GM19351 (cell line): ENCODE data around the gene MTAP.

Experiments
- ATAC-seq: cut with Tn5 transposase; IDR thresholded peaks from one replicate; pipeline ENCODE4 v1.9.1; 2021; ENCODE audit warnings: mild to moderate bottlenecking, moderate library complexity; ENCODE audit not compliant: unreplicated experiment

MTAP gene

DNA sequence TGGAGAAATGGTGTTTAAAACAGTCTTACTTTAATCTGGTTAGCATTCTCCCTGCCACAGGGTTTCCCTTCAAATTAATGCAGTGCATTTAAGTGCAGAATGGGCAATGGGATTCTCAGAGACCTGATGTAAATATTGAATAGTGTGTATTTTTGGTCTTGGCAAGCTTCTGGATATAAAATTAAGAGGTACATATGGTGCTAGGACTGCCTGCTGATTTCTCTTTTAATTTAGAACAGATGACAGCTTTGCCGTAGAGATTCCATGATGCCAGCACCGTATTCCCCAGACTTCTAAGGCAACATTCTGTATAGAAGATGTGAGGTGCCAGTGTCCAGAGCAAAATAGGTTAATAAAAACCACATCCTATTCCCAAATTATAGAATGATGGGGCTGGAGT, 1.9 kb downstream of the MTAP start:
- ATAC-seq = no peak

GRCh38 chr9:21804791-21805190, 2.4 kb downstream of the MTAP start:
- no peak for ATAC-seq

DNA sequence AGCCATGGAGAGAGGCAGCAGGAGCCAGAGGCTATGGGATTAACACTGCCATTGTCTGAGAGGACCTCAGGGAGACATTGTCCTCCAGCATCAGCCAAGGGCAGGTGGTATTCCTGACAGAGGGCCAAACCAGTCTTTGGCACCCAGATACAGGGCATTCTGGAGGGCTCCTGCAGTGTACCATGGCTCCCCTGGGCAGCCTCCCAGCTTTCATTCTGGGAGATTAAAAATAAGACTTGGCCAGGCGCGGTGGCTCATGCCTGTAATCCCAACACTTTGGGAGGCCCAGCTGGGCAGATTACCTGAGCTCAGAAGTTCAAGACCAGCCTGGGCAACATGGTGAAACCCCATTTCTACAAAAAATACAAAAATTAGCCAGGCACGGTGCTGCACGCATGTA, 4.2 kb downstream of the MTAP start:
- ATAC-seq = no peak

DNA sequence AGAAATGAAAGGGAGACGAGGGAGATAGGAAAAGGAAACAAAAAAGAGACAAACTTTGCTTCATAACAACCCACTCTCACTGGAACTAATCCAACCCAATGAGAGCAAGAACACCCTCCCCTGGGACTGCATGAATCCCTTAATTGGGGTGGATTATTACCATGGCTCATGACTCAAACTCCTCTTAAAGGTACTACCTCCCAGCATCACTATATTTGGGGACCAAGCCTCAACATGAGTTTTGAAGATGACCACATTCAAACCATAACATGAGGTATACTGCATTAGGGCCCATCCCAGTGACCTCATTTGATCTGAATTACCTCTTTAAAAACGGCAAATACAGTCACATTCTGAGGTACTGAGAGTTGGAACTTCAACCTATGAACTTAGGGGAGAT, 8.0 kb downstream of the MTAP start:
- ATAC-seq = no peak

DNA sequence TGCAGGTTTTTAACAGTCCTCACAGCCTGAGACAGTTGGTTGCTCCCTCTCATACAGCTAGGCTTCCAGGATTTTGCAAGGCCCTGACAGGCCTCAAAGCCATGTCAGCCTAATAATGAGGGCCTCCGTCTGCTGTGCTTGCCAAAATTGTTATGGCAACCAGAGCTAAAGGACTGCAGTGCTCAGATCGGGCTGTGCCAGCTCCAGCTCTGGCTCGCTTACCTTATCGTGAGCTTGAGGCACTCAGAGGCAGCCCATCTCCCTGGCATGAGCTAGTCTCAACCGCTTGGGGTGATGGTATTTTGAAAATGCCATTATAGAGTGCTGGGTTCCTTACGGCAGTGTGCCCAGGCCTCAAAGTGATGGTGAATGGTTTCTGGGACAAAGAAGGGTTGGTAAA, 8.4 kb downstream of the MTAP start:
- ATAC-seq = no peak

- ATAC-seq = no peak
Measured at GRCh38 chr9:21811914-21812313, 9.5 kb downstream of the MTAP start.

DNA sequence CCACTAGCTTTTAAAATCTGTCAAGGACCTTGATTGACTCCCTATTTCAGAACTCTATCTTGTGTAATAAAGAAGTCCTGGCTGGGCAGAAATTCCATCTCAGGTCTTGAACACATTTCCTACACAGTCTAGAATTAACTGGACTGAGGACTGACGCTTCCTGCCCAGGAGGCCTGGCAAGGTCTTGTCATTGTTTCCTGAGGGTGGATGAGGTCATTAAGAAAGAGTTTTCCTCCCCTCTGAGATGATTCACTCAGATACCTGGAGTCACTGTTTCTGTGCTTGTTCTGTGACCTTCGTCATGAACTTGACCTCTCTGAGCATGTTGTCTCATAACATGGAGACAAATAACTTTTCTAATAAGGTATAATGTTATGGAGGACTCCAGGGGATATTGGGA, 10.0 kb downstream of the MTAP start:
- no peak for ATAC-seq

- ATAC-seq = peak; percentile 60
Measured at GRCh38 chr9:21812946-21813568, 10.6 kb downstream of the MTAP start.

- peak; percentile 57 for ATAC-seq
Measured at GRCh38 chr9:21813575-21814473, 11.4 kb downstream of the MTAP start.

DNA sequence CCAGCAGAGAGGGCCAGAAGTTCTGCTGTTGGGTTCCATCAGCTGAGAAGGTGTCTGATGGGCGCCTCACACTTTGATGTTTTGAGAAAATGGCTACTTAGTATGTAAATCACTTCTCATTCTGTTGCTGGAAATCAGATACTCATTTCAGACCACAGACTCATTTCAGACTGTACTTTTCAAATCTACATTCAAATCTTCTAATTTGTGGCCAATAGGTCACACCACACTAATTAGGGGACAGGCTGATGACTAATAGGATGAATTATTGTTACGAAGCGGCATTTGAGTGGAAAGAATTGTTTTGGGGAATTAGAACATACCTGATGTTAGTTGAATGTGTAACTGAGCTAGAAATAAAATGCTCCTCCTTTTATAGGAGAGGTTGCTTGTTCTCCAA, 13.2 kb downstream of the MTAP start:
- ATAC-seq = no peak

DNA sequence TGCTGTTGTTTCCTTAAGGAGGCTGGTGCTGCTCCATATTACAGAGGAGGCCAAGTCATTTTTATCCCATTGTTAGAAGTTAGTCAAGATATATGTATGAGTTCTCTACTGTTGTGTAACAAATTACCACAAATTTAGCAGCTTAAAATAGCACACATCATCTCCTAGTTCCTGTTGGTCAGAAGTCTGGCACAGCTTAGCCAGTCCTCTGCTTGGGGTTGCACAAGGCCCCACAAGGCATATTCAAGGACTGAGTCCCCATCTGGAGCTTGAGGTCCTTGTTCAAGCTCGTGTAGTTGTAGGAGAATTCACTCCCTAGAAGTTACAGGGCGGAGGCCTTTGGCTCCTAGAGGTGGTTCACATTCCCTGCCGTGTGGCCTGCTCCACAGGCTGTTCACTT, 14.7 kb downstream of the MTAP start:
- no peak for ATAC-seq

GRCh38 chr9:21825637-21826036, 23.2 kb downstream of the MTAP start:
- ATAC-seq = peak; percentile 61

- ATAC-seq = no peak
Measured at GRCh38 chr9:21828853-21829410, 26.5 kb downstream of the MTAP start.

GRCh38 chr9:21830589-21830988, 28.2 kb downstream of the MTAP start:
- ATAC-seq = no peak

GRCh38 chr9:21831841-21832509, 29.5 kb downstream of the MTAP start:
- ATAC-seq = peak; percentile 44

DNA sequence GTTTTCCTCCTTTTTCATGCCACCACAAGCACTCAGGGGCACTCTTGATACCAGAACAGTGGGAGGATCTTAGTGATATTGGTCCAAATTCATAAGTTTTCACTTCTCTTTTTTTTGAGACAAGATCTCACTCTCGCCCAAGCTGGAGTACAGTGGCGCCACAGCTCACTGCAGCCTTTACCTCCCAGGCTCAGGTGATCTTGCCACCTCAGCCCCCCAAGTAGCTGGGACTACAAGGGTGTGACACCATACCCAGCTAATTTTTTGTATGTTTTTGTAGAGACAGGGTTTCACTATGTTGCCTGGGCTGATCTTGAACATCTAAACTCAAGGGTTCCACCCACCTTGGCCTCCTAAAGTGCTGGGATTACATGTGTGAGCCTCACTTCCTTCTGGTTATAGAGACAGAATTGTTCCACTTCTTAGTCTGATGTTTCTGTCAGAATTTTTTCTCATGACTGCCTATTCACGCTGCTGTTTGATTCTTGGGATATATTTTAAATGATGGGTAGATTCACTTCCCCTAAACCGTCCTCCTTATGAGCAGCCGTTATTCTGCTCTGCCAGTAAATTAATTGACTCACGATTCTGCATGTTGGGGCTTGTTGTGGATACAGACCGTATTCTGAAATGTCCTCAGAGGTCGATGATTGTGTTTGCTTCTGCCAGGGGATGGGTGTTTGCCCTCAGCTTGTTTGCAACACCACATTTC, 30.8 kb downstream of the MTAP start:
- peak; percentile 69 for ATAC-seq

GRCh38 chr9:21835121-21835520, 32.7 kb downstream of the MTAP start:
- no peak for ATAC-seq

DNA sequence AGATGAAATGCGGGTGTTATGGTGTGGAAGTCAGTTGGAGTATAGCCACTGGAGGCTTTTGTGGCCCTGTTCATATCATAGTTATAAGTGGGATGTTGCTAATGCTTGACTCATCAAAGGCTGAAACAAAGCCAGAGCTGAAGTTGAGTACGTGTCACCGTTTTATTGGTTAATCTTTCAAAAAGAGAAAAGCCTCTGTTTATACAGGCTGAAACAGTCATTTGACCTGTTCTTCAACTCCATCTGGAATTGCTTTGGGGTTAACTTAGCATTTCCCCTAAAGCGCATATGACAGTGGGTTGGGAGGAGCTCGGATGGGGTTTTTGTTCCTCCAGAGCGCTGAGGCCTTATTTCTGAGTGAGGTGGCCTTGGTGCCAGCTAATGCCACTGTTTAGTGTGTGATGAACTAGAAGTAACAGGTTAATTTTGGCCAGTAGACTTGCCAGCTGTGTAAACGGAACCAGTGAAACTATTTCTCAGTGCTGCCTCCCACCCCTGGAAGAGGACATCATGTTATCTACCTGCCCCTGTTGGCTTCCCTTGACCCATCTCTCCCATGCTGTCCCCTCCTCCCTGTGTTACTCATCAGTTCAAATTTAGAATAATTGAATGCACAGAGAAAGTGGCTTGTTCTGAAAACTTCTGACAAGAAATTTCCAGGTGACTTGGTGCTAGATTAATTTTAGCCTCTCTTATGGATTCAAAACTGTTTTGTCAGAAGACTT, 34.2 kb downstream of the MTAP start:
- no peak for ATAC-seq

DNA sequence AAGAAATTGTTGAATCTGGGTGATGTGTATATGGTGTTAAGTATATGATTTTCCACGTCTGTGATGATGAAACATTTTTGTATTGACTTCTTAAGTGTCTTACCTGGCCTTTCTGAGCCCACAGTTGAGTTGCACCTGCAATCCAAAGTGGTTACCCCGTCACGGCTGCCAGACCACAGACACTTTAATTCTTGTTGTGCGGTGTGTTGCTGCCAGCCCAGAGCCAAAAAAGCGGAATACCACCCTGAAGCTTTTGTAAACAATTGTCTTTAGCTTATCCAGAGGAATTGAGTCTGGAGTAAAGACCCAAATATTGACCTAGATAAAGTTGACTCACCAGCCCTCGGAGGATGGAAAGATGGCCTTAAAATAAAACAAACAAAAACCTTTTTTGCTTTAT, 35.1 kb downstream of the MTAP start:
- no peak for ATAC-seq

DNA sequence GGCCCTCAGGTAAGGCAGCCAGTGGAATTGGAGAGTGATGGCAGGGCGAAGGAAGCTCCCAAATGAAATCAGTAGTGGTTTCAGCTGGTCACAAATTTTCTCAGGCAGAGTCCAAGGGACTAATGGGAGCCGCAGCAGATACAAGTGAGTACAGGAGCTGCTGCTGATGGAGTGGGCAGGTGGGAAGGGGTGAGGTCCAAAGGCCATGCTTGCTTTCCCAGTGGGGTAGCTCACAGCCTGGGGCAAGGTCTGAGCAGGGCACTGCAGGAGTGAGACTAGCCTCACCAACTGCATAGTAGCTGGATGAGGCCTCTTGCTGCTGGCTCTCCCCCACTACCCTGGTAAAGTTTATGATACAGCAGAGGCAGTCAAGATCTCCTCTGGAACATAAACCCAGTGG, 38.2 kb downstream of the MTAP start:
- ATAC-seq = no peak
